Measurements from ENCODE around the gene NID2.

The NID2 gene, protein sequence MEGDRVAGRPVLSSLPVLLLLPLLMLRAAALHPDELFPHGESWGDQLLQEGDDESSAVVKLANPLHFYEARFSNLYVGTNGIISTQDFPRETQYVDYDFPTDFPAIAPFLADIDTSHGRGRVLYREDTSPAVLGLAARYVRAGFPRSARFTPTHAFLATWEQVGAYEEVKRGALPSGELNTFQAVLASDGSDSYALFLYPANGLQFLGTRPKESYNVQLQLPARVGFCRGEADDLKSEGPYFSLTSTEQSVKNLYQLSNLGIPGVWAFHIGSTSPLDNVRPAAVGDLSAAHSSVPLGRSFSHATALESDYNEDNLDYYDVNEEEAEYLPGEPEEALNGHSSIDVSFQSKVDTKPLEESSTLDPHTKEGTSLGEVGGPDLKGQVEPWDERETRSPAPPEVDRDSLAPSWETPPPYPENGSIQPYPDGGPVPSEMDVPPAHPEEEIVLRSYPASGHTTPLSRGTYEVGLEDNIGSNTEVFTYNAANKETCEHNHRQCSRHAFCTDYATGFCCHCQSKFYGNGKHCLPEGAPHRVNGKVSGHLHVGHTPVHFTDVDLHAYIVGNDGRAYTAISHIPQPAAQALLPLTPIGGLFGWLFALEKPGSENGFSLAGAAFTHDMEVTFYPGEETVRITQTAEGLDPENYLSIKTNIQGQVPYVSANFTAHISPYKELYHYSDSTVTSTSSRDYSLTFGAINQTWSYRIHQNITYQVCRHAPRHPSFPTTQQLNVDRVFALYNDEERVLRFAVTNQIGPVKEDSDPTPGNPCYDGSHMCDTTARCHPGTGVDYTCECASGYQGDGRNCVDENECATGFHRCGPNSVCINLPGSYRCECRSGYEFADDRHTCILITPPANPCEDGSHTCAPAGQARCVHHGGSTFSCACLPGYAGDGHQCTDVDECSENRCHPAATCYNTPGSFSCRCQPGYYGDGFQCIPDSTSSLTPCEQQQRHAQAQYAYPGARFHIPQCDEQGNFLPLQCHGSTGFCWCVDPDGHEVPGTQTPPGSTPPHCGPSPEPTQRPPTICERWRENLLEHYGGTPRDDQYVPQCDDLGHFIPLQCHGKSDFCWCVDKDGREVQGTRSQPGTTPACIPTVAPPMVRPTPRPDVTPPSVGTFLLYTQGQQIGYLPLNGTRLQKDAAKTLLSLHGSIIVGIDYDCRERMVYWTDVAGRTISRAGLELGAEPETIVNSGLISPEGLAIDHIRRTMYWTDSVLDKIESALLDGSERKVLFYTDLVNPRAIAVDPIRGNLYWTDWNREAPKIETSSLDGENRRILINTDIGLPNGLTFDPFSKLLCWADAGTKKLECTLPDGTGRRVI (N-terminal part only)

DNA sequence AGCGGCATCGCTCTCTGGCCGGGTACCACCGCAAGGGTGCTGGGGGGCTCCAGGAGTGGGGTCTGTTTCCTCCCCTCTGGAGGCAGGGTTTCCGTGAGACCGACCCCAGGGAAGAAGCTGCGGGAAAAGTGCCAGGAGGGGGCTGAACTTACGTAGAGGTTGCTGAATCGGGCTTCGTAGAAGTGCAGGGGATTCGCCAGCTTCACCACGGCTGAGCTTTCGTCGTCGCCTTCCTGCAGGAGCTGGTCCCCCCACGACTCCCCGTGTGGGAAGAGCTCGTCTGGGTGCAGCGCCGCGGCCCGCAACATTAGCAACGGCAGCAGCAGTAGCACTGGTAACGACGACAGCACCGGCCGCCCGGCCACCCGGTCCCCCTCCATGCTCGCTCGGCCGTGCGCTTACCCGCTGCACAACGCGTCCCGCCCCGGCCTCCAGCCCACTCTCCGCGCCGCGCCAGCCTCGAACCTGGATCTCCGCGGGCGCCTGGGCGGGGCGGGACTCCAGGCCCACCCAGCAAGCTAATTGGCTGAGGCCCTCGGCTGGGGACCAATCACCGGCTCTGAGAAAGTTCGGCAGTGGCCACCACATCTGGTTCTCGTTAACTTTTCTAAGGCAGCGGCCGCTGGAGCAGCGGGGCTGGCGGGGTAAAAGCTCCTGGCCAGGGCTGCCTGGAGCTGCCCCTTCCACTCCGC, at the start of gene NID2:
TSS of gene NID2 (minus strand) at position 445 of the 692 bp plus-strand sequence. CDS start at position 380, 65 bp downstream.
- TF ChIP-seq, protein P1, sequence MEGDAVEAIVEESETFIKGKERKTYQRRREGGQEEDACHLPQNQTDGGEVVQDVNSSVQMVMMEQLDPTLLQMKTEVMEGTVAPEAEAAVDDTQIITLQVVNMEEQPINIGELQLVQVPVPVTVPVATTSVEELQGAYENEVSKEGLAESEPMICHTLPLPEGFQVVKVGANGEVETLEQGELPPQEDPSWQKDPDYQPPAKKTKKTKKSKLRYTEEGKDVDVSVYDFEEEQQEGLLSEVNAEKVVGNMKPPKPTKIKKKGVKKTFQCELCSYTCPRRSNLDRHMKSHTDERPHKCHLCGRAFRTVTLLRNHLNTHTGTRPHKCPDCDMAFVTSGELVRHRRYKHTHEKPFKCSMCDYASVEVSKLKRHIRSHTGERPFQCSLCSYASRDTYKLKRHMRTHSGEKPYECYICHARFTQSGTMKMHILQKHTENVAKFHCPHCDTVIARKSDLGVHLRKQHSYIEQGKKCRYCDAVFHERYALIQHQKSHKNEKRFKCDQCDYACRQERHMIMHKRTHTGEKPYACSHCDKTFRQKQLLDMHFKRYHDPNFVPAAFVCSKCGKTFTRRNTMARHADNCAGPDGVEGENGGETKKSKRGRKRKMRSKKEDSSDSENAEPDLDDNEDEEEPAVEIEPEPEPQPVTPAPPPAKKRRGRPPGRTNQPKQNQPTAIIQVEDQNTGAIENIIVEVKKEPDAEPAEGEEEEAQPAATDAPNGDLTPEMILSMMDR (IDR thresholded peaks at IDR 0.05; ENCODE audit: low read length, missing control alignments): no peak
- DNase-seq (ENCODE audit: low read depth): peak; percentile 96
- peak within 1 kb of the TSS; percentile 86 for H3K4me3 ChIP-seq (replicated peaks; ENCODE audit: low read depth, low read length)

DNA sequence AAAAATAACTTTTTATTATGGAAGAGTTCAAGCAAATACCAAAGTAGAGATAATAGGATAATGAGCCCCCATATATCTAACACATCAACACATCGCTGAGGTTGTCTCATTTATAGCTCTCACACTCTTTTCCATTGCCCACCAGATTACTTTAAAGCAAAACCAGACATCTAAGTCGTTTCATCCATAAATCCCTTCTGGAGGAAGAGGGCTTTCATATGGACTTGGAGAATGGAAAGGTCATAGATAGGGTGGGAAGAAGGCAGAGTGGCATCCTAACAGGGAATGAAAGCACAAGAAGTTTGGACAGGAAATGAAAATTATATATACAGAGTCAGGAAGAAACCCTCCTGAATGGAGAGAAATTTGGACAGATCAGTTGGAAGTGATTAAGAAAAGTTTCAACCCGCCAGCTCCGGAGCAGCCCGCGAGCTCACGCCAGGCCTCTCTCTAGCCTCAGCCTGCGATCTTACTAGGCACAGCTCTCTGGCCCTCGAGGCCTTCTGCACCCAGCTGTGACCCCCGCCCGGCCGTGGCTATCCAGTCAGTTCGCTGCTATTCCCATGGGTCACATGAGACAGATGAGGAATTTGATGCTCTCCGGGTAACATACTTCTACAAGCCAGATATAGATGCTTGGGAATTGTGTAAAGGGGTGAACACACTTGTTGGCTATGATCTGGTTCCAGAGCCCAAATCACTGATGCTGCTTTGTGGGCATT, 48.4 kb upstream of the NID2 start:
- no peak for DNase-seq (ENCODE audit: low read depth)
- H3K4me3 ChIP-seq (replicated peaks; ENCODE audit: low read depth, low read length): no peak overlapping the region
- TF ChIP-seq, protein P1 (IDR thresholded peaks at IDR 0.05; ENCODE audit: low read length, missing control alignments): no peak

DNA sequence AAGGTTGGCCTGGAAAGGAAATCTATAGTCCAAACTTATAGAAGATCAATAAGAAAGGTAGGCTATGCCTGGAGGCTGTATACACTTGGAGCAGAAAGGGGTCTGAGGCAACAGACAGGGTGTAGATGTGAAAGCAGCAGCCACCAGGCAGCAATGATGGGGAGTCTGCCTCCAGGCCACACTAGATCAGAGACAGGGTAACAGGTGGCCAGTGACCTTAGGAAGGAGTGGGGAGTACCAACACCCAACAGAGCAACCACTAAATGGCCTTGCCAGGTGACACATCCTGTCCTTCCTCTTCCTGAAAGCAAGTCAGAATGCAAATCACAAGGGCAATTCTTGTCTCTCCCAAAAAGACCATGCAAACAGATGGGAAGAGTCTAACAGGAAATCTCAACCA, 46.4 kb upstream of the NID2 start:
- no peak overlapping the region for H3K4me3 ChIP-seq (replicated peaks; ENCODE audit: low read depth, low read length)
- TF ChIP-seq, protein P1 (IDR thresholded peaks at IDR 0.05; ENCODE audit: low read length, missing control alignments): no peak
- DNase-seq (ENCODE audit: low read depth): no peak

DNA sequence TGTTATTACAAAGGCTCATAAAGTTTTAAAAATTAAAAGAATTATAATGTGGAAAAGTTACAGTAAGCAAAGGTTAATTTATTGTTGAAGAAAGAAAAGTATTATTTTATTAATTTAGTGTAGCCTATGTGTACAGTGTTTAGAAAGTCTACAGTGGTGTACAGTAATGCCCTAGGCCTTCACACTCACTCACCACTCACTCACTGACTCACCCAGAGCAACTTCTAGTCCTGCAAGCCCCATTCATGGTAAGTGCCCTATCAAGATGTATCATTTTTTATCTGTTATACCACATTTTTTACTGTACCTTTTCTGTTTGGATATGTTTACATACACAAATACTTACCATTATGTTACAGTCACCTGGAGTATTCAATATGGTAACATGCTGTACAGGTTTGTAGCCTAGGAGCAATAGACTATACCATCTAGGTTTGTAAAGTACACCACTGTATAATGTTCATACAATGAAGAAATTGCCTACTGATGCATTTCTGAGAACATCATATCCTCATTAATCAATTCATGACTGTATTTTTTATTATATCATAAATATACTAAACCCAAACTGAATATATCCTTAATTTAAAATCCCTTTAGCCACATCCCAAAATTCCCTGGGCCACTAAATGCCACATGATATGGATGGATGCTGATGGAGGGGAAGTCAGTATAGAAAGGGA, 43.6 kb upstream of the NID2 start:
- peak; percentile 30 for DNase-seq (ENCODE audit: low read depth)
- H3K4me3 ChIP-seq (replicated peaks; ENCODE audit: low read depth, low read length): no peak overlapping the region
- TF ChIP-seq, protein P1 (IDR thresholded peaks at IDR 0.05; ENCODE audit: low read length, missing control alignments): no peak

DNA sequence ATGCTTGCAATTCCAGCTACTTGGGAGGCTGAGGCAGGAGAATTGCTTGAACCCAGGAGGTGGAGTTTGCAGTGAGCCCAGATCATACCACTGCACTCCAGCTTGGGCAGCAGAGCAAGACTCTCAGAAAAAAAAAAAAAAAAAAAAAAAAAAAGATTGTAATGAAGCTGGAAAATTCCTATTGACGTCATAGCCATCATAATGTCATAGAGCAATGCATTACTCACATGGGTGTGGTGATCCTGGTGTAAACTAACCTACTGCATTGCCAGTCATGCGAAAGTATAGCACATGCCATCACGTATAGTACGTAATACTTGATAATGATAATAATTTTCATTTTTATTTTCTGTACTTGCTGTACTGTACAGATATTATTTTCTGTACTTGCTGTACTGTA, 42.7 kb upstream of the NID2 start:
- peak; percentile 75 for DNase-seq (ENCODE audit: low read depth)
- no peak overlapping the region for H3K4me3 ChIP-seq (replicated peaks; ENCODE audit: low read depth, low read length)
- TF ChIP-seq, protein P1 (IDR thresholded peaks at IDR 0.05; ENCODE audit: low read length, missing control alignments): no peak

All from fibroblast of pulmonary artery (primary cell).